ENCODE results near the gene C1GALT1.

The C1GALT1 gene

DNA sequence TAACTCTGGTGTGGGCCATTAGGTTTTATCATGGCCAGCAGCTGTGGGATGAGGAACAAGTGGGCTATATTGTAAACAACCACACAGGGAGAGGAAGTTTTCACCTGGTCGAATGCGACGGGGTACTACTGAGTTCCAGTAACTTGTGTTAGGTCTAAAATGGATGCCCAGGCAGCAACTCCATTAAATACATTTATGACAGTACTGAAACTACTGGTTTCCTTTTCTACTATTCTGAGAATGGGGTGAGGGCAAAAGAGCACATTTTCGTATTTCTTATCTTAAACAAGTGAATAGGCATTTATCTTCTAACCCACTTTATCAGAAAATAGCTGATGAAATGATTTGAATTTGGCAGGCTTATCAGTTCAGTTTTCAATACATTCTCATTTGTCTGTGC is 109.7 kb downstream of the C1GALT1 start:
- DNase-seq, result no peak

DNA sequence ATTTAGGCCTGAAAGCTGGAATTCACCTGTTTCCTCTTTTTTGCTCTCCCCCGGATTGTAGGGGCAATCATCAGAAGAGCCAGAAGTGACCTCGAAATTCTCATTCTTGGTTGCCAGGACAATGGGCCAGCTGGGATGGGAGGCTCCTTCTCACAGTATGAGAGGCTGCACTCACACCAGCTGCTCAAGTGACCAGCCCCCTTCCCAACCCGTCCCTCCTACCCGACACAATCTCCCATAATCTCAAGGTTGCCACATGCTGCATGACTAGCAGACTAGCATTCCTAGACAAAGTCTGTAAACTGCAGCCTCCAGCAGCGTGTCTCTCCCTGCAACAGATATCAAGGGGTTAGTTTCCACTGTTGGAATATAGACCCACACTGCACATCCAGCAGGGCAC is 110.3 kb downstream of the C1GALT1 start:
- no peak for DNase-seq

DNA sequence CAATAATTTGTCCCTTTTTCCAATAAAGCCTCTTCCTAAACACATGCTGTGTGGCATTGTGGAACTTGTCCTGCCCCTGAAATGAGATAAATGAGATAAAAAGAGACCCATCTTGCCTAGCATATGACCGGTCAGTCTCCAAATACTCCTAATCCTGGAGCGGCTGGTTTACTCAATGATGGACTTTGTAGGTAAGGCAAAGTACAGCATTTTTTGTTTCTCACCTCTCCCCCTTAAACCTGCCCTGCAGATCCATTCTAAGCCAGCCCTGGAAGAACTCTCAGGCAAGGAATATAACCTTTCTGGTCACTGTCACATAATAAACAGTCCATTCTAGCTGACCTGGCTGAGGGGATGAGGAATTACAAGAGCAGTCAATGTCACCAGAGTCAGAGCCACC is 110.7 kb downstream of the C1GALT1 start:
- DNase-seq, result no peak

DNA sequence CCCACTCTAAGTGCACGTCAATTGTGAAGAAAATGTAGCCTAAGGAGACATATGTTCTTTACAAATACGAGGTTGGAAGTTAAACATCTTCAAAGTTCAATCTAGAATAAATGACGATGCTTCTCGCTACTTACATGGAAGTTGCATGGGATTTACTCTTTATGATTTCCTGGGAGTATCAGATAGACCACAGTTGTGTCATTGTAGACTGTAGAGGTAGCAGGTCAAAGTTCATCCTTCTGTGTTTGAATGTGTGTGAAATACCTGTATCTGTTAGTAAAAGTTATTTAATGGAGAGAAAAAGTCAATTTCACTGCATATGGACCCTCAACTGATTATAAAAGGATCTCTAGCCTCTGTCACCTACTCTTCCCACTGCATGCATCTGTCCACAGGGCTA is 112.6 kb downstream of the C1GALT1 start:
- DNase-seq, result no peak

Measured in NCI-H1105 (cell line).